Keratinocyte (primary cell): ENCODE results near the gene LHX2. TPM values are rescaled to one million over a fixed set of nuclear protein-coding genes. Genes with fewer than 3 reads are reported as not detected.

Experiments
- DNase-seq: peaks from one replicate; pipeline ENCODE4 v3.0.0-alpha.2; 2011; ENCODE audit warnings: low read depth, missing footprints, low spot score
- FAIRE-seq: peaks from 2 replicates; lab custom pipeline; 2011; peaks lifted over from hg19 to GRCh38; lab: Jason Lieb, UNC
- H2AFZ ChIP-seq: 2 replicates; pipeline ENCODE4 v1.6.0; 2012; ENCODE audit warnings: low read length, control low read depth, inconsistent platforms; ENCODE audit not compliant: control insufficient read depth
- H3K27ac ChIP-seq: 2 replicates; pipeline ENCODE4 v1.5.1; 2011; ENCODE audit warnings: low read length; ENCODE audit not compliant: control insufficient read depth, insufficient read depth
- H3K27me3 ChIP-seq: 3 replicates; pipeline ENCODE4 v1.6.0; 2011; ENCODE audit warnings: low read length; ENCODE audit not compliant: control insufficient read depth, insufficient read depth; ENCODE audit errors: extremely low read depth
- H3K36me3 ChIP-seq, 2 experiments: 2 replicates in 1 of 2; 3 replicates in 1 of 2; pipeline ENCODE4 v1.5.1; 2011; ENCODE audit warnings: low read length in 2 of 2, mild to moderate bottlenecking in 1 of 2; ENCODE audit not compliant: control insufficient read depth in 2 of 2, insufficient read depth in 2 of 2; ENCODE audit errors: extremely low read depth in 1 of 2
- H3K4me1 ChIP-seq: 3 replicates; pipeline ENCODE4 v1.5.1; 2011; ENCODE audit warnings: low read length; ENCODE audit not compliant: control insufficient read depth, insufficient read depth; ENCODE audit errors: extremely low read depth
- H3K4me2 ChIP-seq: 3 replicates; pipeline ENCODE4 v1.6.0; 2011; ENCODE audit warnings: low read depth, low read length; ENCODE audit not compliant: control insufficient read depth, insufficient read depth; ENCODE audit errors: extremely low read depth
- H3K4me3 ChIP-seq, 3 experiments: fragments of 200-600 bp in 1 of 3; sonication (generic) in 1 of 3; 2 replicates in 2 of 3; 3 replicates in 1 of 3; pipeline ENCODE4 v1.5.1; 2011 to 2016; ENCODE audit warnings: low read length in 3 of 3, mild to moderate bottlenecking in 3 of 3, control low read depth in 2 of 3, inconsistent platforms in 1 of 3, low read depth in 1 of 3, mixed read lengths in 1 of 3, mixed run types in 1 of 3, moderate library complexity in 1 of 3; ENCODE audit not compliant: control insufficient read depth in 2 of 3, insufficient read depth in 2 of 3; ENCODE audit errors: extremely low read depth in 1 of 3
- H3K79me2 ChIP-seq: 2 replicates; pipeline ENCODE4 v1.6.0; 2012; ENCODE audit warnings: low read length; ENCODE audit not compliant: control insufficient read depth, insufficient read depth
- H3K9ac ChIP-seq: 3 replicates; pipeline ENCODE4 v1.6.0; 2011; ENCODE audit warnings: low read length; ENCODE audit not compliant: control insufficient read depth, insufficient read depth; ENCODE audit errors: extremely low read depth
- H3K9me1 ChIP-seq: 3 replicates; pipeline ENCODE4 v1.6.0; 2011; ENCODE audit warnings: low read length; ENCODE audit not compliant: control insufficient read depth, insufficient read depth; ENCODE audit errors: extremely low read depth
- H3K9me3 ChIP-seq: 2 replicates; pipeline ENCODE4 v1.5.1; 2012; ENCODE audit warnings: low read depth, low read length; ENCODE audit not compliant: control insufficient read depth
- H4K20me1 ChIP-seq: 3 replicates; pipeline ENCODE4 v1.6.0; 2011; ENCODE audit warnings: low read length; ENCODE audit not compliant: control insufficient read depth, insufficient read depth; ENCODE audit errors: extremely low read depth
- CTCF ChIP-seq, 3 experiments: IDR thresholded peaks in 1 of 3; conservative IDR thresholded peaks in 1 of 3; optimal IDR thresholded peaks in 1 of 3; 2 replicates in 2 of 3; 3 replicates in 1 of 3; pipeline versions ENCODE3 to v1.5.1; 2011; ENCODE audit warnings: low read length in 3 of 3, mild to moderate bottlenecking in 3 of 3, moderate library complexity in 2 of 3, control low read depth in 1 of 3, inconsistent platforms in 1 of 3; ENCODE audit not compliant: insufficient read depth in 2 of 3; ENCODE audit errors: extremely low read depth in 1 of 3
- EZH2 ChIP-seq: IDR thresholded peaks from one replicate; pipeline ENCODE4 v1.6.1; 2012; ENCODE audit warnings: inconsistent platforms, mild to moderate bottlenecking, low read length, moderate library complexity
- dilution Hi-C: fragments of 300-500 bp; cut with MboI; formaldehyde crosslinking; loops from one replicate; pipeline ENCODE4 v1.7.0; 2020; ENCODE audit warnings: low sequenced_read_pairs; ENCODE audit not compliant: extremely low pct_ligation_motif_present
- polyA plus RNA-seq, 5 experiments: library from polyadenylated mRNA; depleted of rRNA in 3 of 5; stranded (reverse) in 3 of 5; stranded (forward) in 1 of 5; unstranded in 1 of 5; fragments of >200 nt; gene quantifications; 1 replicate in 1 of 5; 2 replicates in 3 of 5; 3 replicates in 1 of 5; pipeline versions ENCODE4 v1.2.1 to v1.2.3, GENCODE V29; 2011 to 2012; ENCODE audit warnings: missing spikeins in 2 of 5, low read depth in 1 of 5, low replicate concordance in 1 of 5

Gene LHX2
- polyA plus RNA-seq, 1 donor (not counting 4 experiments of a cell fraction or from before 2014, with no cell fraction given), result 0.07 TPM

- Histone ChIP-seq H3K9ac (no peak overlapping the region), H3K79me2 (no peaks in the 10 kb centered on the region), H3K9me1 (no peaks in the 10 kb centered on the region), H2AFZ (no peak overlapping the region), H3K9me3 (no peaks in the 10 kb centered on the region), H3K4me3 (no peak overlapping the region), H4K20me1 (peaks cover 3% of the 10 kb centered on the region), H3K27me3 (peaks cover 83% of the 10 kb centered on the region), H3K36me3 (no peaks in the 10 kb centered on the region), H3K4me1 (peaks cover 11% of the 10 kb centered on the region), H3K27ac (no peak overlapping the region), H3K4me2 (no peak overlapping the region)
- DNase-seq (no peak), FAIRE-seq (no peak)
- TF ChIP-seq CTCF (optimal IDR thresholded peaks at IDR 0.05 in 1 of 3, IDR thresholded peaks at IDR 0.05 in 1 of 3, conservative IDR thresholded peaks at IDR 0.05 in 1 of 3; ENCODE audit: extremely low read depth in 1 of 3, insufficient read depth in 2 of 3, low read length in 3 of 3) (peak in 2 of 3 experiments; percentile 16 to 22), EZH2 (no peak)
- dilution Hi-C loops, result no loop called here
Observed at GRCh38 chr9:124037790-124038189, 26.2 kb downstream of the LHX2 start.

- no peak for TF ChIP-seq EZH2
- TF ChIP-seq CTCF (optimal IDR thresholded peaks at IDR 0.05 in 1 of 3, IDR thresholded peaks at IDR 0.05 in 1 of 3, conservative IDR thresholded peaks at IDR 0.05 in 1 of 3; ENCODE audit: extremely low read depth in 1 of 3, insufficient read depth in 2 of 3, low read length in 3 of 3), result no peak
- no peak for FAIRE-seq
- dilution Hi-C loops, result no loop called here
- Histone ChIP-seq H3K4me2 (no peak overlapping the region), H3K9ac (no peak overlapping the region), H3K36me3 (no peaks in the 10 kb centered on the region), H3K27ac (no peak overlapping the region), H3K79me2 (no peaks in the 10 kb centered on the region), H2AFZ (no peak overlapping the region), H3K9me3 (no peaks in the 10 kb centered on the region), H3K9me1 (no peaks in the 10 kb centered on the region), H4K20me1 (peaks cover 3% of the 10 kb centered on the region), H3K4me3 (no peak overlapping the region), H3K4me1 (peaks cover 11% of the 10 kb centered on the region), H3K27me3 (peaks cover 81% of the 10 kb centered on the region)
- no peak for DNase-seq
Observed at GRCh38 chr9:124038239-124038638, 26.7 kb downstream of the LHX2 start.
